ENCODE measurements around the gene NOP9. TPM values are rescaled to one million over a fixed set of nuclear protein-coding genes. Genes with fewer than 3 reads are reported as not detected.
"Not testable (repeated sequence)": the region's sequence is repeated elsewhere in the genome, so short reads cannot be mapped to it uniquely, and the experiment has no call there.

The NOP9 gene
- total RNA-seq, 1 donor from 2014 or later = 14.8 TPM

- Histone ChIP-seq H3K4me2 (no peak overlapping the region), H3K79me2 (ENCODE audit: low read depth) (no peaks in the 10 kb centered on the region), H3K9ac (no peak overlapping the region), H3K36me3 (no peaks in the 10 kb centered on the region), H3K27ac (no peak overlapping the region), H2AFZ (replicated peaks) (no peak overlapping the region), H3F3A (ENCODE audit: low read depth) (no peaks in the 10 kb centered on the region), H4K20me1 (ENCODE audit: low read depth) (no peaks in the 10 kb centered on the region), H3K9me3 (ENCODE audit: low read depth) (no peaks in the 10 kb centered on the region), H3K4me1 (no peaks in the 10 kb centered on the region), H3K4me3 (no peak overlapping the region), H3K27me3 (peaks cover 95% of the 10 kb centered on the region)
- H3K27me3 Mint-ChIP-seq (ENCODE audit: insufficient read depth, low read depth) = peaks cover 38% of the 10 kb centered on the region
- H3K36me3 Mint-ChIP-seq = no peaks in the 10 kb centered on the region
- no peak overlapping the region for H3K4me3 Mint-ChIP-seq
- DNase-seq (ENCODE audit: low spot score) = no peak
- TF ChIP-seq EZH2phosphoT487 (IDR thresholded peaks at IDR 0.05) (no peak), CTCF (IDR thresholded peaks at IDR 0.05) (no peak), EZH2 (IDR thresholded peaks at IDR 0.05) (no peak)
- no peak overlapping the region for H3K27ac Mint-ChIP-seq
- H3K9me3 Mint-ChIP-seq = peaks cover 2% of the 10 kb centered on the region
- no peaks in the 10 kb centered on the region for H3K4me1 Mint-ChIP-seq
Observed at GRCh38 chr14:24351517-24351916, 51.9 kb downstream of the NOP9 start.

GRCh38 chr14:24353559-24354481 is 54.2 kb downstream of the NOP9 start:
- H3K4me3 ChIP-seq = no peak overlapping the region
- Mint-ChIP-seq H3K4me3 (no peak overlapping the region), H3K27me3 (ENCODE audit: insufficient read depth, low read depth) (peaks cover 32% of the 10 kb centered on the region), H3K27ac (no peak overlapping the region), H3K36me3 (no peaks in the 10 kb centered on the region), H3K4me1 (no peaks in the 10 kb centered on the region), H3K9me3 (peaks cover 2% of the 10 kb centered on the region)
- no peaks in the 10 kb centered on the region for H3K4me1 ChIP-seq
- no peaks in the 10 kb centered on the region for H3K9me3 ChIP-seq (ENCODE audit: low read depth)
- no peak overlapping the region for H2AFZ ChIP-seq (replicated peaks)
- H3K9ac ChIP-seq = no peak overlapping the region
- H3K27ac ChIP-seq = no peak overlapping the region
- no peaks in the 10 kb centered on the region for H3F3A ChIP-seq (ENCODE audit: low read depth)
- no peaks in the 10 kb centered on the region for H3K36me3 ChIP-seq
- H4K20me1 ChIP-seq (ENCODE audit: low read depth) = no peaks in the 10 kb centered on the region
- H3K27me3 ChIP-seq = peaks cover 96% of the 10 kb centered on the region
- TF ChIP-seq EZH2phosphoT487 (IDR thresholded peaks at IDR 0.05) = no peak
- no peak for TF ChIP-seq CTCF (IDR thresholded peaks at IDR 0.05)
- no peak for TF ChIP-seq EZH2 (IDR thresholded peaks at IDR 0.05)
- H3K4me2 ChIP-seq = no peak overlapping the region
- H3K79me2 ChIP-seq (ENCODE audit: low read depth) = no peaks in the 10 kb centered on the region
- no peak for DNase-seq (ENCODE audit: low spot score)

- H3K4me2 ChIP-seq; H3K27ac Mint-ChIP-seq; H2AFZ ChIP-seq (replicated peaks); H3K4me3 Mint-ChIP-seq; DNase-seq (ENCODE audit: low spot score); H3K4me3 ChIP-seq; H4K20me1 ChIP-seq (ENCODE audit: low read depth); H3K9ac ChIP-seq; H3K9me3 ChIP-seq (ENCODE audit: low read depth); H3K36me3 ChIP-seq; H3K27ac ChIP-seq; H3F3A ChIP-seq (ENCODE audit: low read depth); H3K36me3 Mint-ChIP-seq; H3K4me1 Mint-ChIP-seq; H3K79me2 ChIP-seq (ENCODE audit: low read depth); H3K4me1 ChIP-seq; H3K9me3 Mint-ChIP-seq: not testable (repeated sequence)
- peaks cover 29% of the 10 kb centered on the region for H3K27me3 Mint-ChIP-seq (ENCODE audit: insufficient read depth, low read depth)
- peaks cover 96% of the 10 kb centered on the region for H3K27me3 ChIP-seq
Observed at GRCh38 chr14:24354482-24354825, 54.8 kb downstream of the NOP9 start.

DNA sequence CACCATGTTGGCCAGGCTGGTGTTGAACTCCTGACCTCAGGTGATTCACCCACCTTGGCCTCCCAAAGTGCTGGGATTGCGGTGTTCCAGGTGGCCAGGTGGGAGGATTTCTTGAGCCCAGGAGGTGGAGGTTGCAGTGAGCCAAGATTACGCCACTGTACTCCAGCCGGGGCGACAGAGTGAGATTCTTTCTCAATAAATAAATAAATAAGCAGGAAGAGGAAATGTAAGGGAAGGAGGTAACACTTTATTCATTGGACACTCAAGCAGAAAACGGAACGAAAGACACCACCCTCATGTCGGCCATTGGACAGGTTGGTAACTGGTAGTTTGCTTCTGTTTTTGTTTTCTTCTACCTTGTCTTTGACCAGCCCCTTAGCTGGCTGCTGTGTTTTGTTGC is 55.4 kb downstream of the NOP9 start:
- no peaks in the 10 kb centered on the region for H3F3A ChIP-seq (ENCODE audit: low read depth)
- Mint-ChIP-seq H3K4me3 (no peak overlapping the region), H3K4me1 (no peaks in the 10 kb centered on the region), H3K36me3 (no peaks in the 10 kb centered on the region), H3K27ac (no peak overlapping the region), H3K27me3 (ENCODE audit: insufficient read depth, low read depth) (peaks cover 25% of the 10 kb centered on the region), H3K9me3 (peaks cover 2% of the 10 kb centered on the region)
- no peaks in the 10 kb centered on the region for H4K20me1 ChIP-seq (ENCODE audit: low read depth)
- H3K27ac ChIP-seq = no peak overlapping the region
- no peak overlapping the region for H3K4me2 ChIP-seq
- TF ChIP-seq CTCF (IDR thresholded peaks at IDR 0.05) (no peak), EZH2 (IDR thresholded peaks at IDR 0.05) (no peak), EZH2phosphoT487 (IDR thresholded peaks at IDR 0.05) (no peak)
- no peaks in the 10 kb centered on the region for H3K9me3 ChIP-seq (ENCODE audit: low read depth)
- peaks cover 96% of the 10 kb centered on the region for H3K27me3 ChIP-seq
- no peak for DNase-seq (ENCODE audit: low spot score)
- H3K79me2 ChIP-seq (ENCODE audit: low read depth) = no peaks in the 10 kb centered on the region
- no peak overlapping the region for H2AFZ ChIP-seq (replicated peaks)
- H3K4me1 ChIP-seq = no peaks in the 10 kb centered on the region
- no peaks in the 10 kb centered on the region for H3K36me3 ChIP-seq
- no peak overlapping the region for H3K4me3 ChIP-seq
- no peak overlapping the region for H3K9ac ChIP-seq
